Measurements from ENCODE around the gene RGMB. TPM values are rescaled to one million over a fixed set of nuclear protein-coding genes. Genes with fewer than 3 reads are reported as not detected.

RGMB gene
- total RNA-seq, 6 experiments from 2014 or later, result 219 to 288 (median 235) TPM

- H3K9me3 Mint-ChIP-seq, result peaks cover 2% of the 10 kb centered on the region; the same call in 1 of the 2 replicates
- no peak for DNase-seq
- H3K4me1 Mint-ChIP-seq (ENCODE audit: low read depth), result peaks cover 98% of the 10 kb centered on the region
- H3K4me3 Mint-ChIP-seq, result peak overlapping the region; percentile 68
- no peak for TF ChIP-seq CTCF (IDR thresholded peaks at IDR 0.05)
- H3K36me3 Mint-ChIP-seq (ENCODE audit: low read depth), result peaks cover 83% of the 10 kb centered on the region
- H3K27me3 Mint-ChIP-seq (ENCODE audit: insufficient read depth), result peaks cover 19% of the 10 kb centered on the region
- peak overlapping the region; percentile 87 for H3K27ac Mint-ChIP-seq
Measured at GRCh38 chr5:98789029-98789428, 15.6 kb downstream of the RGMB start.

- Mint-ChIP-seq H3K27ac (peak overlapping the region; percentile 87), H3K4me1 (ENCODE audit: low read depth) (peaks cover 98% of the 10 kb centered on the region), H3K9me3 (peaks cover 4% of the 10 kb centered on the region; the same call in 1 of the 2 replicates), H3K36me3 (ENCODE audit: low read depth) (peaks cover 83% of the 10 kb centered on the region), H3K27me3 (ENCODE audit: insufficient read depth) (peaks cover 18% of the 10 kb centered on the region), H3K4me3 (peak overlapping the region; percentile 44)
- no peak for TF ChIP-seq CTCF (IDR thresholded peaks at IDR 0.05)
- no peak for DNase-seq
Measured at GRCh38 chr5:98791001-98791519, 17.6 kb downstream of the RGMB start.

- no peak for TF ChIP-seq CTCF (IDR thresholded peaks at IDR 0.05)
- H3K9me3 Mint-ChIP-seq, result peaks cover 4% of the 10 kb centered on the region; the same call in 1 of the 2 replicates
- H3K27ac Mint-ChIP-seq, result peak overlapping the region; percentile 87
- no peak for DNase-seq
- H3K4me1 Mint-ChIP-seq (ENCODE audit: low read depth), result peaks cover 98% of the 10 kb centered on the region
- H3K27me3 Mint-ChIP-seq (ENCODE audit: insufficient read depth), result peaks cover 17% of the 10 kb centered on the region
- H3K4me3 Mint-ChIP-seq, result peak overlapping the region; percentile 44; the same call in 1 of the 2 replicates
- peaks cover 74% of the 10 kb centered on the region for H3K36me3 Mint-ChIP-seq (ENCODE audit: low read depth)
Measured at GRCh38 chr5:98791898-98792580, 18.6 kb downstream of the RGMB start.

GRCh38 chr5:98793223-98793622 is 19.8 kb downstream of the RGMB start:
- TF ChIP-seq CTCF (IDR thresholded peaks at IDR 0.05), result no peak
- no peak for DNase-seq
- H3K27me3 Mint-ChIP-seq (ENCODE audit: insufficient read depth), result peaks cover 17% of the 10 kb centered on the region
- H3K27ac Mint-ChIP-seq, result peak overlapping the region; percentile 49
- peaks cover 93% of the 10 kb centered on the region for H3K4me1 Mint-ChIP-seq (ENCODE audit: low read depth)
- peaks cover 4% of the 10 kb centered on the region; the same call in 1 of the 2 replicates for H3K9me3 Mint-ChIP-seq
- H3K36me3 Mint-ChIP-seq (ENCODE audit: low read depth), result peaks cover 64% of the 10 kb centered on the region
- peak overlapping the region; percentile 26; the same call in 1 of the 2 replicates for H3K4me3 Mint-ChIP-seq

GRCh38 chr5:98794001-98794400 is 20.5 kb downstream of the RGMB start:
- Mint-ChIP-seq H3K4me1 (ENCODE audit: low read depth) (peaks cover 93% of the 10 kb centered on the region), H3K9me3 (peaks cover 4% of the 10 kb centered on the region; the same call in 1 of the 2 replicates), H3K4me3 (peak overlapping the region; percentile 32; the same call in 1 of the 2 replicates), H3K27me3 (ENCODE audit: insufficient read depth) (peaks cover 19% of the 10 kb centered on the region), H3K36me3 (ENCODE audit: low read depth) (peaks cover 57% of the 10 kb centered on the region), H3K27ac (peak overlapping the region; percentile 82)
- no peak for TF ChIP-seq CTCF (IDR thresholded peaks at IDR 0.05)
- DNase-seq, result no peak
